ENCODE results near the gene KSR2.

DNA sequence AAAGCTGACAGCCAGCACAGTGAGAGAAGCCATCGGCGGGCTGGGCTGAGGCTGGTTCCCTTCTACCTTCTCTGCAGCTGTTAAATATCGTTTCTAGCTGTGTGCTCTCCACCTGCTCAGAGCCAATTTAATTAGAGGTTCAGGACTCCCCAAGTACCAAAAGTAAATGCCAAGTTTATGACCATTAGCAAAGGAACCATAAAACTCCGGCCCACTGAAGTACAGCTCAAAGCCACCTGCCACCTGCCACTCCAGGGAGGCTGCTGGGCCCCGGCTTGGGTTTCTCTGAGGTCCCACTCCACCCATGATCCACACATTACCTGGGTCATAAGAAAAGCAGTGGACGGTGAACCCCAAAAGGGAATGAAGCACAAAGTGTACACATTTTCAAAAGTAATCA is 272.8 kb downstream of the KSR2 start:
- TF ChIP-seq, protein P1, sequence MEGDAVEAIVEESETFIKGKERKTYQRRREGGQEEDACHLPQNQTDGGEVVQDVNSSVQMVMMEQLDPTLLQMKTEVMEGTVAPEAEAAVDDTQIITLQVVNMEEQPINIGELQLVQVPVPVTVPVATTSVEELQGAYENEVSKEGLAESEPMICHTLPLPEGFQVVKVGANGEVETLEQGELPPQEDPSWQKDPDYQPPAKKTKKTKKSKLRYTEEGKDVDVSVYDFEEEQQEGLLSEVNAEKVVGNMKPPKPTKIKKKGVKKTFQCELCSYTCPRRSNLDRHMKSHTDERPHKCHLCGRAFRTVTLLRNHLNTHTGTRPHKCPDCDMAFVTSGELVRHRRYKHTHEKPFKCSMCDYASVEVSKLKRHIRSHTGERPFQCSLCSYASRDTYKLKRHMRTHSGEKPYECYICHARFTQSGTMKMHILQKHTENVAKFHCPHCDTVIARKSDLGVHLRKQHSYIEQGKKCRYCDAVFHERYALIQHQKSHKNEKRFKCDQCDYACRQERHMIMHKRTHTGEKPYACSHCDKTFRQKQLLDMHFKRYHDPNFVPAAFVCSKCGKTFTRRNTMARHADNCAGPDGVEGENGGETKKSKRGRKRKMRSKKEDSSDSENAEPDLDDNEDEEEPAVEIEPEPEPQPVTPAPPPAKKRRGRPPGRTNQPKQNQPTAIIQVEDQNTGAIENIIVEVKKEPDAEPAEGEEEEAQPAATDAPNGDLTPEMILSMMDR (conservative IDR thresholded peaks at IDR 0.05; ENCODE audit: low read length), result no peak
- no peak for TF ChIP-seq EZH2phosphoT487 (IDR thresholded peaks at IDR 0.05; ENCODE audit: borderline replicate concordance, low read depth, low read length)

All from OCI-LY7 (cell line).